CD4-positive, alpha-beta T cell treated with Interleukin-21 for 1 hour (primary cell): ENCODE results near the gene FOXRED1.
"Not testable (repeated sequence)": the region's sequence is repeated elsewhere in the genome, so short reads cannot be mapped to it uniquely, and the experiment has no call there.

Experiments
- DNase-seq: peaks from one replicate; pipeline ENCODE4 v3.0.0-alpha.2; 2020

FOXRED1 gene

DNA sequence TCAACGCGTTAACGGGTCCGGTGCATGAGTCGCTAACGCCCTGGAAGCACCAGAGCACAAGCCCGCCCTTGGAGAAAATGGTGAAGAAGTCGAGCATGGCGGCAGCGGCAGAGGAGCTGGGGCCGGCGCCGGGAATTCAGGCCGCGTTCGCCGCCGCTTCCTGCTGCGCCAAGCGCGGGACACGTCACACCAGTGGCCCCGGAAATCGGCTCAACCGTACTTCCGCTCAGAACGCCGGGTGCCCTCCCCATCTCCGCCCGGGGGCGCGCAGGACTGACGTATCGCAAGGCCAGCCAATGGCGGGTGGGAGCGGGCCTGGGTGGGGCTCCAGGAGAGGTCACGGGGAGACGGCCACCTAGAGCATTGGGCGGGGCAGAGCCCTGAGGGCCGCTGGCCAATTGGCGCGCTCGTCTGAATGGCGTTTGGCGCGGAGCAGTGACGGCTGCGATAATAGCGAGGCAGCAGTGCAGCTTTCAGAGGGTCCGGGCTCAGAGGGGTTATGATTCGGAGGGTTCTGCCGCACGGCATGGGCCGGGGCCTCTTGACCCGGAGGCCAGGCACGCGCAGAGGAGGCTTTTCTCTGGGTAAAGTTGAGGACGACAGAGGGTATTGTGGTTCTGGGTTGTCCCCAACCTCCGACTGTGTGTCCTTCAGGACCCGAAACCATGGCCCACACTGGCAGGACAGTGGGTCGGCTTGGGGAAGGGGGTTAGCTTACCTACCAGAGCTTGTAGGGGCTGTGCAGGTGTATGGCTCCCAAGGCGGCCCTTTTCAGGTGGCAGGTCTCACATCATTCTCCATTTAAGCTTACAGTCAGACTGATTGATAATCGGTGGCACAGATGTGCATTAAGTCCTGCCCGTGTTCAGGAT, at the start of gene FOXRED1, which contains the start of gene SRPRA:
Gene FOXRED1, plus strand, starts transcription at position 447 of the 872 bp plus-strand sequence. Its CDS starts 53 bp downstream, at position 500.
Gene SRPRA, minus strand, starts transcription at position 188 of the 872 bp plus-strand sequence. Its CDS starts 91 bp downstream, at position 97.
- peak; percentile 100 for DNase-seq

DNA sequence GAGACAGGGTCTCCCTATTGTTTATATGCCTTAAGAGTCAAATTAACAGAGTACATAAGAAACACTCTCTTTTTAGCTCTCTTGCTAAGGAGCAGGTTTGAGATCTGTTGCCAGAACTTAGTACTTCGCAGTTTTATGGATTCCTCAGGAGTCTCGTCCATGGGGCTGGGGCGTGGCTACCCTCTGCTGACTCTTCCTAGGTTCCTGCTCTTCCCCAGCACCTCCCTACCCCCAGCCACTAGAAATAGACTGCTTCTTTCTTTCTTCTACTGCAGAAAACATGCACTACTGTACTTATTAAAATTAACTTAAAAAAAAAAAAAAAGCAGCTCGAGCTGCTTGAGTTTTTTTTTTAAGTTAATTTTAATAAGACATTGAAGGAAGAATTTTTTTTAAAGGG, 49.4 kb upstream of the FOXRED1 start:
- no peak for DNase-seq

DNA sequence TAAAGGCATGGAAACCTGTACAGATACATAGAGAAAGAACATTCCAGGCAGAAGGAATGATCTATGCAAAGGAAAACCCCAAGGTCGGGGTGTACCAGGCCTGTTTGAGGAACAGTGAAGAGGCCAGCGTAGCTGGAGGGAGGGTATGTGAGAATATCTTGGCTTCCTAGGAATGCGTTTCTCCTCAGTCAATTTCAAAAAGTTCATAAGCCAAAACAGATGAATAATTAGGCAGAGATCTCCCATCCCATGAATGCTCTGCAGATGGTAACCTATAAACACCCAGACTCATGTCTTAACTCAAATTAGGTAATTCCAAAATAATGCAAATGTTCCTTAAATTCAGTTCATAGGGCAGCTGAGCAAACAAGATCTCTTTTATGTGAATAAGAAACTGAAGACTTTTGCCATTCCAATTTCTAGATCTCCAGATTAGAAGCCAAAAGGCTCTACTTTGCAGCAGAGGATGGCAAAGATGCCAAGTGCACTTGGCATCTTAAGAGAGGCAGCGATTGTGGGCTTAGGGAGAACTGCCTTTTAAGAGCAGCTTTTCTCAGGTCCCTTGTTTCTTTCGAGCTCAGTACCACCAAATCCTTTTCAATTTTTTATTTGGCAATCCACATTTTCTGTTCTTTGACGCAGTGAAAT, 44.2 kb upstream of the FOXRED1 start:
- DNase-seq = no peak

DNA sequence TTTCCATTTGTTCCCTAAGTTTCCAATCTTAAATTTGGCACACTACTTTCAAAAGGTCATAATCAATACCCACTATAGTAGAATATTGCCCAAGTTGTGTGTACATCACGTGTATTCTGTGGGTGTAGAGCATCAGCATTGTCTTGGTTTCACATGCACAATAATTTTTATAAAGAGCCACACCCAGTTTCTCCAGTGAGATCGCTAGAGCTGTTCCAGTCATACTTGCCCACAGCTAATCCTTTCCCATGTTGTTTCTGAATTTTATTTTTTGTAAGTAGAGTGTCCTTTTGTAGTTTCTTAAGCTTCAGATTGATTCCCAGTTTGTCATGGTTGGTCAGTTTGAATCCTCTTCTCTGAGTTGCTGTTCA, 43.7 kb upstream of the FOXRED1 start:
- no peak for DNase-seq

- DNase-seq = no peak
Observed at GRCh38 chr11:126226334-126227084, 42.4 kb upstream of the FOXRED1 start.

GRCh38 chr11:126229858-126230540, 39.0 kb upstream of the FOXRED1 start:
- DNase-seq = no peak

- no peak for DNase-seq
Observed at GRCh38 chr11:126231725-126232459, 37.1 kb upstream of the FOXRED1 start.

DNA sequence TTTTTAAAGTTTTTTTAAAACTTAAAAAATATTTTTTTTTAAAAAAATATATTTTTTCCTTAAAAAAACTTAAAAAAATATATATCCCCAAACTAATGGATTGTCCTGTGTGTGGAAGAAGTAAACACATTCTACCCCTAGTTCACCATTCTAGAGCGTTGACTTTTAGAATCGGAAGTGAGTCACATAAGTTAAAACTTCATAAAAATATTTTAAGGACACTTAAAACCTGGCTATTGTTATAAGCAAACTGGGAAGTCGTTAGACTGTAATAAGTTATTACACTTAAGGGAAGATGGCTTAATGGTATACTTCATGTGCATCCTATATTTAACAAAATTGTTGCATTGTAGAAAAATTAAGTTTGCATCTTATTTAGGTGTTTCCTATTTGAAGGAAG, 36.3 kb upstream of the FOXRED1 start:
- no peak for DNase-seq

GRCh38 chr11:126233391-126233790, 35.6 kb upstream of the FOXRED1 start:
- DNase-seq = no peak

GRCh38 chr11:126246636-126247035, 22.3 kb upstream of the FOXRED1 start:
- DNase-seq = no peak

DNA sequence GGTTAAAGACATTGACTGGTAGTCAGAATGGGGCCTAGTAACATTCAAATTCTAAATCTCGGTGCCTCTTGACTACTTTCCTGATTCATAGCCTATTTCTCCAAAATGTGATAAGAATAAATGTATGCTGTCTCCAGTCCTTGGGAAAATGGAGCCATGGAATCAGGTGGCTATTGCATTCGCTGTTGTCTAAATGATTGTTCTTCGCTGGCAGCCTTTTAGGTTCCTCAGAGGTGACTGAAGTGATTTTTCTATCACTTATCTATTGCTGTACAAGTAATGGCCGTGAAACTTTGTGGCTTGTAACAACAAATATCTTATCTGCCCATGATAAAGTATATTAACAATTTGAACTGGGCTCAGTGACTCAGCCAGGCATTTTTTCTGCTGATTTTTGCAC, 15.7 kb upstream of the FOXRED1 start:
- no peak for DNase-seq

- no peak for DNase-seq
Observed at GRCh38 chr11:126254819-126255218, 14.1 kb upstream of the FOXRED1 start.

- not testable (repeated sequence) for DNase-seq
Observed at GRCh38 chr11:126255507-126255906, 13.4 kb upstream of the FOXRED1 start.

DNA sequence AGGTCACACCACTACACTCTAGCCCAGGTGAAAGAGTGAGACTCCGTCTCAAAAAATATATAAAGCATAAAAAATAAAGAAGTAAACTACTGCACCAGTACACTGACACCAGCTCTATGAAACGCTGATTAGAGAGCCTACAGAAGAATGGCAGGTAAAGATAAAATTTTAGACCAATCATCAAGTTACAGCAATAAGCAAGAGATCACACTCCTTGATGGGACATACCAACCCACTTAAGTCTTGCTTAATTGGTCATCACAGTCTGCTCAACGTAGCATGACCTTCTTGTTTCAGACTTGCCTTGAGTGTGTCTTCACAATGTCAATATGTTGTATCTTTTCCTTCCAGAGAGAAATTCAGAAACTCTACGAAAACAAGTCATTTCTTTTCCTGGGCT, 12.7 kb upstream of the FOXRED1 start:
- no peak for DNase-seq

DNA sequence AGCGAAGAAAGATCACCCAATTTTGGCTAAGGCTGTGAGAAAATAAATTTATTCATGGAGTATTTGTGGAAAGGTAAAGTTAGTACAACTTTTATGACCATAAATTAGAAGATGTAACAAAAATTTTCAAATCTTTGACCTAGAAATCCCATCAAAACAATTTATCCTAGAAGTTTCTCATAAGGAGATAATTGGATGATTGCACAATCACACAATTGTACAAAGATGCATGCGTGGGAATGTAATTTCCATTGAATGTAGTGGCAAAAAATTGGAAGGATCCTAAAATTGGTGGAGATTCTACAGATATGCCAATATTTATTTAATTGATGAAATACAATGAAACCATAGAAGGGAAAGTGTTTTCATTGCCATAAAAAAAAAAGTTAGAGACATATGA, 11.8 kb upstream of the FOXRED1 start:
- no peak for DNase-seq

- no peak for DNase-seq
Observed at GRCh38 chr11:126257764-126258163, 11.2 kb upstream of the FOXRED1 start.

- no peak for DNase-seq
Observed at GRCh38 chr11:126262216-126262615, 6.7 kb upstream of the FOXRED1 start.

GRCh38 chr11:126263489-126263888, 5.5 kb upstream of the FOXRED1 start:
- no peak for DNase-seq

GRCh38 chr11:126265811-126266210, 3.1 kb upstream of the FOXRED1 start:
- no peak for DNase-seq

GRCh38 chr11:126267650-126268049, 1.3 kb upstream of the FOXRED1 start:
- no peak for DNase-seq

GRCh38 chr11:126268361-126268707, 620 bp upstream of the FOXRED1 start:
- DNase-seq = peak; percentile 11

GRCh38 chr11:126277322-126277721, 8.4 kb downstream of the FOXRED1 start:
- DNase-seq = no peak
